GM19397 (cell line): Measurements from ENCODE around the gene AVPR1B.

Experiments used
- ATAC-seq: cut with Tn5 transposase; IDR thresholded peaks from one replicate; pipeline ENCODE4 v1.9.1; 2021; ENCODE audit warnings: mild to moderate bottlenecking, moderate library complexity; ENCODE audit not compliant: unreplicated experiment

Gene AVPR1B

GRCh38 chr1:206112600-206113301 is 4.4 kb downstream of the AVPR1B start:
- no peak for ATAC-seq

GRCh38 chr1:206111271-206111927 is 5.8 kb downstream of the AVPR1B start:
- ATAC-seq: no peak

- ATAC-seq: no peak
Measured at GRCh38 chr1:206110820-206111219, 6.4 kb downstream of the AVPR1B start.

GRCh38 chr1:206110161-206110560 is 7.0 kb downstream of the AVPR1B start:
- ATAC-seq: no peak

GRCh38 chr1:206109718-206110117 is 7.5 kb downstream of the AVPR1B start:
- no peak for ATAC-seq

GRCh38 chr1:206108635-206109034 is 8.6 kb downstream of the AVPR1B start:
- no peak for ATAC-seq

GRCh38 chr1:206107168-206107544 is 10.0 kb downstream of the AVPR1B start:
- no peak for ATAC-seq

- no peak for ATAC-seq
Measured at GRCh38 chr1:206106328-206107167, 10.6 kb downstream of the AVPR1B start.

- ATAC-seq: no peak
Measured at GRCh38 chr1:206105464-206105995, 11.7 kb downstream of the AVPR1B start.

- no peak for ATAC-seq
Measured at GRCh38 chr1:206103979-206104378, 13.2 kb downstream of the AVPR1B start.

GRCh38 chr1:206102292-206102936 is 14.8 kb downstream of the AVPR1B start:
- no peak for ATAC-seq

- ATAC-seq: no peak
Measured at GRCh38 chr1:206101351-206102045, 15.7 kb downstream of the AVPR1B start.

GRCh38 chr1:206100226-206100815 is 16.9 kb downstream of the AVPR1B start:
- no peak for ATAC-seq

- ATAC-seq: no peak
Measured at GRCh38 chr1:206098242-206098919, 18.8 kb downstream of the AVPR1B start.

- no peak for ATAC-seq
Measured at GRCh38 chr1:206097381-206097780, 19.8 kb downstream of the AVPR1B start.

- ATAC-seq: no peak
Measured at GRCh38 chr1:206094024-206094423, 23.2 kb downstream of the AVPR1B start.

- no peak for ATAC-seq
Measured at GRCh38 chr1:206089341-206089740, 27.8 kb downstream of the AVPR1B start.

GRCh38 chr1:206087091-206087490 is 30.1 kb downstream of the AVPR1B start:
- no peak for ATAC-seq

- ATAC-seq: no peak
Measured at GRCh38 chr1:206083750-206084149, 33.4 kb downstream of the AVPR1B start.
